GM21423 (cell line): ENCODE measurements around the gene ZFP90.
A peak's percentile ranks its signal among the peaks of the same experiment; 100 is the strongest.
"Not testable (repeated sequence)": the region's sequence is repeated elsewhere in the genome, so short reads cannot be mapped to it uniquely, and the experiment has no call there.

Experiments used
- ATAC-seq: cut with Tn5 transposase; IDR thresholded peaks from one replicate; pipeline ENCODE4 v1.9.1; 2021; ENCODE audit warnings: mild to moderate bottlenecking, moderate library complexity; ENCODE audit not compliant: unreplicated experiment

ZFP90 gene

DNA sequence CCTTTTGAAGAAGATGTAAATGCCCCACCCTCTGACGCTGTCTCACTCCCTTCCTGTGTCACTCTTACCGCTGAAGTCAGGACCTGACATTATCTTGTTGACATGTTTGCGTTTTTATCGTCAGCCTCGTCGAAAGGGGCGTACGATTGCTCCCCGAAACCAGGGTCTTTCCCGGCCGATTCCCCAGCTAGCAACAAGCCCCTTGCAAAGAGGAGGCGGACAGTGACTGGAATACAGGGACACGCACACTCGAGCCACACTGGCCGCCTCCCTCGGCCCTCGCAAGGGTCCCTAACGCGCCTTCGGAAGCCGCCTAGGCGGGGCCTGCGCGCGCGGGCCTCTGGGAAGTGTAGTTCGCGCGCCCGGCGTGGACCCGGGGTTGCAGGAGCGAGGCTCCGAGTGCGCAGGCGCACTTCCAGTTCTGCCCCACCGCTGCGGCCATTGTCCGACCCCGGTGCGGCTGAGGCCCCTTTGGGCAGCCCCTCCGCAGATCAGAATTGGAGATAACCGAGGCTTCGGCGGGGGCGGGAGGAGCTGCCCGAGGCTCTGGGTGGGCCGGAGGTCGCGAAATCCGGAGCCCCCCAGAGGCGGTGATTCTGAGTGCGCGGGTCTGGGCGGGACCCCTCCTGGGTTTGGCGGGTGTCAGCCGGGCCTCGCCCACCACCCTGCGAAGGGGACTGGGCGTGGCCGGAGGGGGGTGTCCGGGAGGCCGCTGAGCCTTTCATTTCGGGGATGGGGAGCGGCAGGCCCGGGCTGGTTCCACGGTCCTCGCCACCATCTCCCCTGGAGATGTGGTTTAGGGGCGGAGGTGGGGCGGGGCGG, at the start of gene ZFP90:
ZFP90 (plus strand) TSS at position 412 of the 822 bp plus-strand sequence. CDS start 502 bp downstream, outside the sequence.
- peak; percentile 81 for ATAC-seq

DNA sequence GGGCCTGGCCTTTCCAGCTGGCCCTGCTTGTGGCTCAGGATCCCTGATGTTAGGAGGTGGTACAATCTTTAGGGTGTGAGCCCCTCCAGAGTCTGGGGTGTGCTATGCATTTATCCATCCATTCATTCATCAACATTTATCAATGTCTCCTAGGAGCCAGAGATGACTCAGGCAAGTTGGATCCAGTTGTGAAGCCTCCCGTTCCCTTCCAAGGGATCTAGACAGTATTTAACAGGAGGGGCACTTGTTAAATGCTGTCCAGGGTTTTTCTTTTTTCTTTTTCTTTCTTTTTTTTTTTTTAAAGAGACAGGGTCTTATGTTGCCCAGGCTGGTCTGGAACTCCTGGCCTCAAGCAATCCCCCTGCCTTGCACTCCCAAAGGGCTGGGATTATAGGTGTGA, 48.7 kb upstream of the ZFP90 start:
- ATAC-seq, result no peak

DNA sequence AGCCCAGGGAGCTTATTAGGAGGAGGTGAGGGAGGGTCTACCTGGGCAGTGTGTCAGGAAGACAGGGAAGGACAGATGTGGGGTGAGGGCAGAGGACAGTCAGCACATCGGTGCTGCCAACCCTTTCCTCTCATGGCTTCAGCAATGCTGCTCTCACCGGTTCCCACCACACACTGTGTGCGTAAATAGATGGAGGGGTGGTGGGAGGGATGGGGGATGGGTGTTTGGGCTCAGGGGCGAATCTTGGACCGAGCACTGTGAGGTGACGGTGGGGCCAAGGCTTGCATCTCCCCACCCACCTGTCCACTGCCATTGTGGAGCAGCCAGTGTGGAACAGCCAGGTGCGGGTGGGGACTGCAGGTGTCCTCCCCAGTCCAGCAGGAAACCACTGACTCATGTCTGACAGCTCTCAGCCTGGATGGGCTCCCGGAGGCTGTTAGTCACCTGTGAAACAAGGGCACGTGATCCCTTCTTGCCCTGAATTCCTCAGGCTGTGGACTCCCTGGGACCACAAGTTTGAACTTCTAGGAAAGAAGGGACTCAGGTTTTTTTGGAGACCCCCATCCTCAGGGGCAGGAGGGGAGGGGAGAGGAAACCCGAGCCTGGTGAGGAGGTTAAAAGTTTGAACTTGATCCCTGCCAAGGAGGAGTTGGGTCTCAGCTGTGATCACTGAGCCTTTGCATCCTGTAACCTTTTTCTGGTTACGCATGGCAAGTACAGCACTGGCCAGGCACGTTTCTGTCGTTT, 48.1 kb upstream of the ZFP90 start:
- no peak for ATAC-seq

DNA sequence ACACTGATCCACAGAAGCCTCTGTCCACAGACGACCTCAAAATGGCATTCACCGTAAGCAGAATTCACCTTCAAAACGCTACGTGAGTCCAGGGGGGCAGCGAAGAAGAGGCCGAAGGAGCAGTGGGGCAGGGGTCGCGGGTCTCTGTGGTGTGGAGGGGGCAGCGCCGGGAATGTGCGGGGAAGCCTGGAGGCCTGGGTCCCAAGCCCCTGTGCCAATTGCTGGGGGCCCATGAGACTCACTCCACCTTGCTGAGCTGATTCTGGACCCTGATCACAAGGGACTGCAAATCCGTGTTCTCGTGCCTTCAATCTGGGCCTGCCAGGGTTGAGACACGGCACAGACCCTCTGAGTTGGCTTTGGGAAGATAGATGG, 47.5 kb upstream of the ZFP90 start:
- ATAC-seq, result no peak

DNA sequence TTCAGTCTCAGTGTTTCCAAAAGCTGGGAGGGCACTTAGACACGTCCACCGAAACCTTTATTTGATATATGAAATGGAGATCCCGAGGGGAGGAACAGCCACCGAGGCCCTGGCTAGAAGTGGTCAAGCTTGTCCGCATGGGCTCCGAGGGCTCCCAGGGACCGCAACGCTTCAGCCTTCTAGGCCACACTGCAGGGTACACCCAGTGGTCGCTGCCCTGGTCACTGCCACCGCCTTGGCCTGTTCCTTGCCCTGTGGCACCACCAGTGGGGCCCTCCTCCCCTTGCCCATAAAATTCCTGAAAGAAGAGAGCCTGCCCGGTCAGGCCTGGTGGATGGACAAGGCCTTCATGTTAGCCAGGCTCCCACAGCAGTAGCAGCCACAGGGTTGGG, 46.9 kb upstream of the ZFP90 start:
- no peak for ATAC-seq

DNA sequence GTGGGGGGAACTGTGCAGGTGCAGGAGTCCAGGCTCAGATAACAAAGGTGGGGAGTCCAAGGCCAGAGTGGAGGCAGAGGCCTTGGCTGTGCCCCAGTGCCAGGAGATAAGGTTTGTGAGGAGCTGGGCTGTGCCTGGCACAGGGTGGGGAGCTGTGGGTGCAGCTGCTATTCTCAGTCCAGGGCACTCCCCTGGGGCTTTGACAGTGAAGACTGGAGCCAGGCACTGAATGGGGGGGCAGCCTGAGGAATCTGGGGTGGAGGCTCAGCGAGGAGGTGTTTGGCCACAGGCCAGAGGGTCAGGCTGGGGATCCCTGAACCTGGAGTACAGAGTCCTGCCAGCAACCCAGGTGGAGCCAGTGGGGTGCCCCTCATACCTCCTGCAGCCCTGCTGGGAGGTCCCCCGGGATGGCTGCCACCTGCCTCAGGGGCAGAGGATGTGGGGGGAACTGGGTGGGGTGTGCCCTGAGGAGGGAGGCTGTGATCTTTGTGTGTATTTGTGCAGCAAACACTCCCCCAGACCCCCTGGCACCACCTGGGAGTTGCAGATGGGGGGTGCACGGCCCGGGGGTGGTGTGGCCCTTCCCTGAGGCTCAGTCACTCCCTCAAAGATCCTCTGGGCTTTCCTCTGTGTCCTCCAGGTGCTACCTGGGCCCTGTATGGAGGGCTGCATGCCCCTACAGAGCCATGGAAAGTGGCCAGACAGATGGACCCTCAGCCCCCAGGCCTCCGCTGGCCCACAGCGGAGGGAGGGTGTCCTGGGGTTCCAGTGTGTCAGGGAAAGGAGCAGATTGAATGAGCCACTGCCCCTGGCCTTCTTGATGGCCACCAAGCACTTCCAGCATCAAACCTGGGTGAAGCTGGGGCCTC, 46.3 kb upstream of the ZFP90 start:
- no peak for ATAC-seq

DNA sequence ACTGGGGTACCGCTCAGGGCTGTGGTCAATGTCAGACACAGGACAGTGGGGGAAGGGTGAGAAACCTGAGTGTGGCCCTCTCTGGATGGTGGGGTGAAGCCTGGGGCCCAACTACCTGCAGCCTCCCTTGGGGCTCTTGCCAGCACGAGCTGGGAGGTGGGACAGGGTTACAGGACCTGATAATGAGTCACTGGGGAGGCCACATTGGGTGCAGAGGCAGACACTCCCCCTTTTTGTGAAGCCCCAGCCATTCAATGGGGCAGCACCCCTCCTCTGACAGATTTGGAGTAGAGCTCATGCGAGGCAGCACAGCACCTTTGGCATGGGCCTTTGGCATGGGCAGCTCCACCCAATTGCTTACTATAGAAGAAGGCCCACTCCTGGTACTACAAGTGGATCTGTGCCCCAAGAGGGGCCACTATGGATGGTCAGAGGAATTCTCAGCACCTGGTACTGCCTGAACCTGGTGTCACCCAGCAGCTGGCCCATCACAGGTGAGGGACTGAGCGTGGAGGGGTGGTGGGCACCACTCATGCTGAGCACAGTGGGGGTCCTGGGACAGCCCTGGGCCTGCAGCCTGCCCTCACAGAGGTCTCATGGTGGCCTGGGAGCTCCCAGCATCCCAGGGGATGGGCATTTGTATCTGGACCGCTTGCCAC, 45.5 kb upstream of the ZFP90 start:
- no peak for ATAC-seq

DNA sequence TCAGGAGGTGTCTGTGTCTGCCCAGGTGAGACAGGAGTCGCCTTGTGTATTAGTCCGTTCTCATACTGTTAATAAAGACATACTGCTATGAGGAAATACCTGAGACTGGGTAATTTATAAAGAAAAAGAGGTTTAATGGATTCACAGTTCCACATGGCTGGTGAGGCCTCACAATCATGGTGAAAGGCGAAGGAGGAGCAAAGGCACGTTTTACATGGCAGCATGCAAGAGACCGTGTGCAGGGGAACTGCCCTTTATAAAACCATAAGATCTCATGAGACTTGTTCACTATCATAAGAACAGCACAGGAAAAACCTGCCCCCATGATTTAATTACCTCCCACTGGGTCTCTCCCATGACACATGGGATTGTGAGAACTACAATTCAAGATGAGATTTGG, 44.8 kb upstream of the ZFP90 start:
- ATAC-seq, result not testable (repeated sequence)

DNA sequence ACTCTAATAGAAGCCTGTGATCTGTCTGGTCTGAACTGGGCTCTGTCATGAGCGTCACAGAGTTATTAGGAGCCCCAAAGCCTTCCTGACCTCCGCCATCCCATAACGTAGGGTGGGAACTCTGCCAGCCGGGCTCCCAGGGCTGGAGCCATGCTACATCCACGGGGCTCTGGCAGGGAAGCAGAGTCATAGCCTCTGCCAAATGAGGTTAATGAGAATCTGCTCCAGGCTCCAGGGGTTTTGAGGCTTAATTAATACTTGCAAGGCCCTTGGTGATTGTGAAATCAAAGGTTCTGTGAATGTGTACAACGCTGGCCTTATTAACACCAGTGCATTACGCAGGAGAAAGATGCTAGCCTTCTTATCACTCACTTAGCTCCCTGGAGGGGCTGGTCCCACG, 42.4 kb upstream of the ZFP90 start:
- ATAC-seq, result no peak

DNA sequence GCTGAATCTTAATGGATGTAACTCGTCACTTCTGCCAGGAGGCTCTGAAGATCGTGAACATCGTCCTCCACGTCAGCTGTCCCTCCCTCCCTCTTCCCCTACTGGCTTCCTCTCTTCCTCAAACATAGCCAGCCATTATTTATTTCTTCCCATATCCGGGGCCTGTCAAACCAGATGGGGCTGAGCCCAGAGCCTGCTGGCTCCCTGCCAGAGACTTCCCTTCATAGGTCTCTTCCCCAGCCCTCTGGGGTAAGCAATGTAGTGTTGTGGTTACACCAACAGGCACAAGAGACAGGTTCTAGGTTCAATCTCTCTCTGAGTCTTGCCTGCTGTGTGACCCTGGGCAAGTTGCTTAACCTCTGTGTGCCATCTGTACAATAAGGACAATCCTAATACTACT, 40.1 kb upstream of the ZFP90 start:
- ATAC-seq, result no peak

DNA sequence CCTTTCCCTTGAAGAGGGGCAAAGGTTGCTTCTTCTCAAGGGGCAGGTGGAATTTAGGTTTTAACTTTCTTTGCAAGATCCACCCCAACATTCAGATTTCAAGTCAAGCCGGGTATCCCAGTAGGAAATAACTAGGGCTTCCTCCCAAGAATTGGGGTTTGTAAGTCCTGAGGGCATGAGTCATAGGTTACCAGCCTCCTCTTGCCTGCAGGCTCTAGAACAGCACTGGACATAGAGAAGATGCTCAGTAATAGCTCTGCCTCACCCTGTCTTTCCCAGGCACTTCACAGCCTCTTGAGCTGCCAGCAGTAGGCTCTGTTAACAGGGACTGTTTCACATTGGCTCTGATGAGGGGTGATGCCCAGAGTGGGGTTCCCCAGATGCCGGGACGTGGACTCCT, 35.8 kb upstream of the ZFP90 start:
- ATAC-seq, result no peak

DNA sequence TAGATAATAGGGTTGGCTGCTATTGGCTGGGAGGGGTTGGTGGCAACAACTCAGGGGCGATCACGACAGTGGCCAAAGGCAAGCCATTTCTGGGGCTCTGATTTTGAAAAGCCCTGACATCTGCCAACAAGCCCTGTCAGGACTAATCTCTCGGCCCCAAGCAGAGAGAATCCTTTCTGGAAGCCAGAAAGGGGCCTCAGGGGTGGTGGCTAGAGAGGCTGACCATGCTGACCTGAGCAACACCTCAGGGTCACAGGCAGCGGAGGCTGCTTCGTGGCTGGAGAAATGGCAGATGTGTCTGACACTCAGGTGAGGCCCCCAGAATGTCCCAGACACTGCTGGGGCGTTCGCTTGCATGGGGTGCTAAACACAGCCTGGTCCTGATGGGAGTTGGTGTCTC, 35.0 kb upstream of the ZFP90 start:
- no peak for ATAC-seq

DNA sequence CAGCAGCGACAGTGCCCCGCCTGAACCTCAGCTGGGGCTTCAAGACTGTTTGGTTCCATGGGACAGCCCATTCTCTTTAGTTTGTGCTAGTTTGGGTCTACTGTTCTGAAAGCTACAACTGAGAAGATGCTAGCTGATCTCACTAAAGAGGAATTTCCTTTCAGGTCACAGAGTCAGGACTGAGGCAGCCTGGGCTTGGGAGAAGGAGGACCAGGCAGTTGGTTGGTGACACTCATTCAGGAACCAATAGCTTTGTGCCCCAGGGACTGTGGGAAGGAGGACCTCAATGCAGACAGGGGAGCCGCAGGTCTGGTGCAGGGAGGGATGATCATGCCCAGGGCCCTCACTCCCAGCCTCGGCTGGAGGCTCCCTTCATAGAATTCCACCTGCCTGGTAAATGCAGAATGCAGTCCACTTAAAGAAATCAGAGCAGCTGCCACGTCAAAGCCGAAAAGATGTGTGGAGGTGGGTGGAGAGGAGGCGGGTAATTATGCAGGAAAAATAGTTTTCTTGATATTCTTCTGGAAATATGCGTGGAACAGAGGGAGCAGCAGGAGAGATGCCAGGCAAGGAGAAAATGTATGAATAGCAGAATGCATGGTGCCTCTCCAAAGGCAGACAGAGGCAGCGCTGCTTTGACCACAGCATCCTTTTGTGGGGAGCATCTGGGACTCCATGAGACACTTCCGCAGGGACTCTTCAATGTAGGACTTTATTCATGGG, 32.6 kb upstream of the ZFP90 start:
- ATAC-seq, result no peak

DNA sequence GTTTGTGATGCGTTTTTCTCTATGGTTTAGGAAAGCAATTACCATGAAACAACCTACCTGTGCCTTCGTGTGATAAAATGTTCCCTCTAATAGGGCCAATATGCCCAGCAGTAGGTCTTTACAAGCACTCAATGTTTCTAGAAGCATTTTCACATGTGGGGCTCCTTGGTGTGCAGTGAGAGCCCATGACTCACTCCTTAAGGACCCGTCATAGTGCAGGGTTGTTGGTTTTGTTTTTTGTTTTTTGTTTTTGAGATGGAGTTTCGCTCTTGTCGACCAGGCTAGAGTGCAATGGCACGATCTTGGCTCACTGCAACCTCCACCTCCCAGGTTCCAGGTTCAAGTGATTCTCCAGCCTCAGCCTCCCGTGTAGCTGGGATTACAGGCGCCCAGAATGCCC, 31.1 kb upstream of the ZFP90 start:
- no peak for ATAC-seq

DNA sequence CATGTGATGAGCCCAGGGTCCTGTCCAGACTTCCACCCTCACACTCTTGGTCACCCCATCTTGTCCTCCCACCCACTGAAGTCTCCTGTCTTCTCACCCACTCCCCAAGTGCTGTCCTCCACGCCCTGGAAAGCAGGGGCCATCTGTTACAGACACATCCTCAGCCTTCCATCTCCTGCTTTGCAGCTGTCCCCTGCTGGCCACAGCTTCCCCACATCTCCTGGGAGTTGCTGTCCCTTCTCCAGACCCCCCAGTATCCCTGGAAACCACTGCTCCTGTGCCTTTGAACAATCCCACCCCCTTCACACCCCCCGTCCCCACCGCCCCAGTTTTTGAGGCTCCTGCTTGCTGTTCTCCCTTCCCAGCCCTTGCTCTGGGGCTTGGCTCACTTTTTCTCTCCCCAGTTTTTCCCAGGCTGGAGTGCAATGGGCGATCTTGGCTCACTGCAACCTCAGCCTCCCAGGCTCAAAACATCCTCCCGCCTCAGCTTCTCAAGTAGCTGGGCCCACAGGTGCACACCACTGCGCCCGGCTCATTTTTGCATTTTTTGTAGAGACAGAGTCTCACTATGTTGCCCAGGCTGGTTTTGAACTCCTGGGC, 30.4 kb upstream of the ZFP90 start:
- no peak for ATAC-seq

DNA sequence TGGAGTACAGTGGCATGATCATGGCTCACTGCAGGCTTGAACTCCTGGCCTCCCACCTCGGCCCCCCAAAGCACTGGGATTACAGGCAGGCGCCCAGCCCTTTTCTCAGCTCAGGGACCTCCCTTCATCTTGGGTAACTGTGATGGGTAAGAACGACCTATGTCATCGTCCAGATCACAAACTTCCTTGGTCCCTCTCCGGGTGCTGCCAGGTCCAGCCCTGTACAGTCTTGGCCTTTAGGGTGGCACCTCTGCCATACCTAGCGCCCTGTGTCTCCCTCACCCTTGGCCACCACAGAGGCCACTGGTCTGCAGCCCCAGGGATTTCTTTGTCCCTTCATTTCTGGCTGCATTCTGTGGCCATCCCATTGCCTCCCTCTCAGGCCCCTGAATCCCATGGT, 29.7 kb upstream of the ZFP90 start:
- no peak for ATAC-seq

DNA sequence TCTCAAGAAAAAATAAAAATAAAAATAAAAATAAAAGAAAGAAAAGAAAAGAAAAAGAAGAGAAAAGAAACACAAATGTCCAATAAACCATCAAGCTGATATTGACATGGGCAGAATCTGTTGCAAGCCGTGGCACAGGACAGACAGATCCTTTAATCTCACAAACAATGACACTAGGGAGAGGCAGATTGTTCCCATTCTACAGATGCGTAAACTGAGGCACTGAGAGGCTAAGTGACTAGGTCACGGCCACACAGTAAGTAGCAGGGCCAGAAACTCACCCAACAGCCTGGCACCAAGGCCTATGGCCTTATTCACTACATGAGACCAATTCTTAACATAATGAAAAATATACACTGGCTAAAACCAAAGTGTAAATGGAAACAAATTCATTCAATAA, 28.3 kb upstream of the ZFP90 start:
- ATAC-seq, result no peak

DNA sequence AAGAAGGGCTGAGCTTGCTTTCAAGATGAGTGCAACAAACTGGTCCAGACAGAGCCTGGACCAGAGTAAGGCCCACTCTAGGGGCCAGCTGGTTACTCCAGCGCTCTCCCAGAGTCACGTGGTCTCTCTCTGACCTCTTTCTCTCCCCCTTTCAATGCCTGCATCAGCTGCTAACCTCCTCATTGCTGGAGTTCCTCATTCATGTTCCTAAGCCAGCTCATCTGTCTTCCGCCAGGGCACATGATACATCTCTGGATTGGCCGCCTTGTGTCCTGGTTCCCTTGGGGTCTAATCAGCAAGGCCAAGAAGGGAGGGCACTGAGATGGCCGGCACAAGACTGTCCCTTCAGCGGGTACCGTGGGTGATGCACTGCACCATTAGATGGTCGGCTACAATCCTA, 26.9 kb upstream of the ZFP90 start:
- ATAC-seq, result no peak

DNA sequence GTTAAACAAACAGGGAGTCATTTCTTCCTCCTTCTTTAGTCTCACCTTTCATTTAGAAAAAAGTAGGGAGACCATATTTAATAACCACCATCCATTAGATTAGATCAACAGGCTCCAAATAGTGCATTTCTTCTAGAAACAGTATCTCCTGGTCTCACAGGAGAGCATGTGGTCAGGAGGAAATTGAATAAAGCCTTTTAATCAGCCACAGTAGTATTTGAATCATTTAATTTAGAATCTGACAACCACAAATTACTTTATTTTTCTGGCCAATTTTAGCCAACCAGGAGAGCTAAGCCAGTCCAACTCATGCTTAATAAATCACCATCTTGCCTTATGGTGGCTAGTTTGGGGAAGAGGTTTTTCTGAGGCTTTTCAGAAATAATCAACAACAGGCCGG, 26.3 kb upstream of the ZFP90 start:
- ATAC-seq, result no peak

DNA sequence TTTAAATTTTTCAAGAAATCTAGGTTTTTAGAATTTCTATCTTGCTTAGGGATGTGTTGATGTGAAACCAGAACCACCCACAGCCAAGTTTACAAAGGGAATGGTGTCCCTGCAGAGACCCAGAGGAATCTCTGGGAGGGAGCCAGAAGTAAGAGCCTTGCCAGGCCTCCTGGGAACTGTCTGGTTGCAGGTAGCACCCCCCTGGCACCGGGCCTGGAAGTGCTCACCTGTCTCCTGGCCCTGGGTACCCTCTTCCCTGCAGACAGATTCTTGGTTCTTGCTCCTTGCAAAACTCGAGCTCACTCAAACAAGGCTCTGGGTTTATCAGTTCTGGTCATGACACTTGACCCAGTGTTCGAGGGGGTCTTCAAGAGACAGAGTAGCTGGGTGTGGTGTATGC, 24.6 kb upstream of the ZFP90 start:
- no peak for ATAC-seq
